CD14-positive monocyte (primary cell): ENCODE results near the gene ABCC3. TPM values are rescaled to one million over a fixed set of nuclear protein-coding genes. Genes with fewer than 3 reads are reported as not detected.

Experiments
- DNase-seq, 3 donors: peaks; one replicate each; pipeline ENCODE4 v3.0.0-alpha.2; 2011 to 2022
- H2AFZ ChIP-seq: 2 replicates; pipeline ENCODE4 v1.6.0; 2012; ENCODE audit warnings: mild to moderate bottlenecking, low read depth, low read length, inconsistent platforms; ENCODE audit not compliant: insufficient read depth, poor library complexity, severe bottlenecking
- H3K27ac ChIP-seq, 2 donors: 1 replicate in 1 of 2; 2 replicates in 1 of 2; pipeline ENCODE4 v1.5.1; 2012 to 2013; ENCODE audit warnings: low read length in 2 of 2, control low read depth in 1 of 2, inconsistent platforms in 1 of 2, low read depth in 1 of 2, mild to moderate bottlenecking in 1 of 2
- H3K27me3 ChIP-seq, 2 donors: one replicate each; pipeline versions ENCODE4 v1.6.0 to v1.6.1; 2011 to 2013; ENCODE audit warnings: low read length in 2 of 2; ENCODE audit not compliant: control insufficient read depth in 2 of 2, insufficient read depth in 2 of 2
- H3K36me3 ChIP-seq, 2 donors: replicated peaks in 1 of 2; 1 replicate in 1 of 2; 2 replicates in 1 of 2; pipeline versions ENCODE4 v1.5.1 to v1.6.1; 2012 to 2013; ENCODE audit warnings: low read length in 2 of 2, control low read depth in 1 of 2, inconsistent platforms in 1 of 2, mild to moderate bottlenecking in 1 of 2; ENCODE audit not compliant: insufficient read depth in 2 of 2, control insufficient read depth in 1 of 2
- H3K4me1 ChIP-seq, 2 donors: 1 replicate in 1 of 2; 2 replicates in 1 of 2; pipeline versions ENCODE4 v1.5.1 to v1.6.1; 2012 to 2013; ENCODE audit warnings: low read length in 2 of 2, control low read depth in 1 of 2, inconsistent platforms in 1 of 2, mild to moderate bottlenecking in 1 of 2, moderate library complexity in 1 of 2; ENCODE audit not compliant: insufficient read depth in 2 of 2, control insufficient read depth in 1 of 2
- H3K4me2 ChIP-seq: replicated peaks from 2 replicates; pipeline ENCODE3; 2012; ENCODE audit warnings: low read length, moderate library complexity, mild to moderate bottlenecking; ENCODE audit not compliant: poor library complexity, severe bottlenecking; ENCODE audit errors: extremely low read depth
- H3K4me3 ChIP-seq, 3 experiments: fragments of 200-600 bp in 1 of 3; sonication (generic) in 1 of 3; replicated peaks in 1 of 3; 1 replicate in 2 of 3; 2 replicates in 1 of 3; pipeline ENCODE4 v1.5.1; 2011 to 2013; ENCODE audit warnings: low read length in 3 of 3, mild to moderate bottlenecking in 3 of 3, control low read depth in 2 of 3, low read depth in 2 of 3, inconsistent platforms in 1 of 3, moderate library complexity in 1 of 3
- H3K79me2 ChIP-seq: 2 replicates; pipeline ENCODE4 v1.6.0; 2012; ENCODE audit warnings: mild to moderate bottlenecking, control low read depth, inconsistent platforms, low read length, moderate library complexity; ENCODE audit not compliant: insufficient read depth
- H3K9ac ChIP-seq: 2 replicates; pipeline ENCODE4 v1.6.0; 2017; ENCODE audit warnings: low read length, mild to moderate bottlenecking; ENCODE audit not compliant: insufficient read depth, poor library complexity, severe bottlenecking
- H3K9me3 ChIP-seq, 2 donors: replicated peaks in 1 of 2; 1 replicate in 1 of 2; 2 replicates in 1 of 2; pipeline versions ENCODE4 v1.5.1 to v1.6.1; 2012 to 2013; ENCODE audit warnings: low read length in 2 of 2, control low read depth in 1 of 2; ENCODE audit not compliant: control insufficient read depth in 1 of 2, insufficient read depth in 1 of 2
- H4K20me1 ChIP-seq: 2 replicates; pipeline ENCODE4 v1.6.0; 2012; ENCODE audit warnings: mild to moderate bottlenecking, low read length, control low read depth, moderate library complexity; ENCODE audit not compliant: insufficient read depth
- H3K27ac Mint-ChIP-seq, 7 donors: one replicate each; pipeline ENCODE4 v1.8.0; 2020; ENCODE audit warnings: mild to moderate bottlenecking in 7 of 7, mixed read lengths in 7 of 7, moderate library complexity in 6 of 7, inconsistent platforms in 2 of 7
- H3K27me3 Mint-ChIP-seq, 3 donors: one replicate each; pipeline ENCODE4 v1.8.0; 2021 to 2022; ENCODE audit warnings: low read depth in 3 of 3, mild to moderate bottlenecking in 3 of 3, mixed read lengths in 3 of 3, moderate library complexity in 3 of 3, inconsistent platforms in 1 of 3
- H3K36me3 Mint-ChIP-seq, 2 donors: one replicate each; pipeline ENCODE4 v1.8.0; 2020; ENCODE audit warnings: mixed read lengths in 2 of 2, inconsistent platforms in 1 of 2, mild to moderate bottlenecking in 1 of 2
- H3K4me1 Mint-ChIP-seq: one replicate; pipeline ENCODE4 v1.8.0; 2020; ENCODE audit warnings: mild to moderate bottlenecking, mixed read lengths
- H3K4me3 Mint-ChIP-seq, 2 donors: one replicate each; pipeline ENCODE4 v1.8.0; 2020; ENCODE audit warnings: mild to moderate bottlenecking in 2 of 2, mixed read lengths in 2 of 2, moderate library complexity in 1 of 2
- H3K9me3 Mint-ChIP-seq, 7 donors: one replicate each; pipeline ENCODE4 v1.8.0; 2020 to 2022; ENCODE audit warnings: mixed read lengths in 7 of 7, mild to moderate bottlenecking in 6 of 7, moderate library complexity in 6 of 7, inconsistent platforms in 2 of 7
- WGBS: methylation state at CpG from one replicate; pipeline ENCODE4 v1.1.5; 2013; ENCODE audit warnings: missing lambda C conversion rate; ENCODE audit not compliant: insufficient coverage; 5-methylcytosine and 5-hydroxymethylcytosine counted together
- intact Hi-C, 2 donors: fragments of 100-400 bp; cut with micrococcal nuclease; formaldehyde crosslinking; loops; one replicate each; pipeline versions ENCODE4 v1.15.0 to v1.15.1; 2023
- polyA plus RNA-seq, 3 donors: library from polyadenylated mRNA; depleted of rRNA in 1 of 3; unstranded in 2 of 3; stranded (reverse) in 1 of 3; fragments of 300-500 nt in 2 of 3; fragments of >200 nt in 1 of 3; fragmentation: Illumina TruSeq in 2 of 3; gene quantifications; 1 replicate in 2 of 3; 2 replicates in 1 of 3; pipeline ENCODE4 v1.2.3, GENCODE V29; 2012 to 2021
- TF ChIP-seq, protein P1 (sequence below): fragments of 200-600 bp; IDR thresholded peaks from one replicate; pipeline ENCODE4 v1.8.0; 2022; ENCODE audit warnings: antibody characterized with exemption, mild to moderate bottlenecking

Gene ABCC3
- polyA plus RNA-seq, 3 donors = 2.7 to 74.5 (median 11.4) TPM

DNA sequence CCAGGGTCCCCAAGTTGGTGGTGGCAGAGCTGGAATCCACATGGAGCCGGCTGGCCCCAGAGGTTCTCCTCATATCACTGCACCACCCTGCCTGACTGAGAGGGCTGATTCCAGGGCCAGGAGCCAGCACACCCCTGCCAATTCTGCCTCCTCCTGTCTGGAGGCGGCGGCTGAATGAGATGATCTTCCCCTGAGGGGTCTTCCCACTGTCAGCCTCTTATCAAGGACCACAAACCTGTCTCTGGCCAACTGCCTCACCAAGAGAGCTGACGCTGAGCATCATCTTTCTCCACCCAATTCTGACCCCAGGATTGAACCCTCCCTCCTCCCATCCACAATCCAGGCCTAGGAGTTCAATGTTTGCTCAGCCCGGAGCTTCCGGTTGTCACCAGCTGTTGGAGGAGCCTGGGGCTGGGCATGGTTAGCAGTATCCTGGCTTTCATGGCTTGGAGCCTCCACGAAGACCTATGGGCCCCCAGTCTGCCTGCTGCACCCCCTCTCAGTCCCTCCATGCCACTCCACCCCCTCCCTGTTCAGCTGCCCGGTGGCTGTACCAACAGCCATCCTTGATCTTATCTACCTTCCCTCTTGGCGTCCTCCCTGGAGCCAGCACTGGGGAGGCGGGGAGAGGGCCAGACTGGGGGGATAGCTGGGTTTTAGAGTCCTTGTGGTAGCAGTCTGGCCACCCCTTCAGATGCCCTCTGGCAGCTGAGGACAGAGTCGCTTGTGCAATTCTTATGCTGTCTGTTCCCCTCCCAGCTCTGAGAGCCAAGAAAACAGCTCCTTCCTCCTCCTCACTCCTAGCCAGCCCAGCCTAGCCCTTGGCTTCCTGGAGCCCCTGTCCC lies 25.6 kb downstream of the ABCC3 start:
- H3K4me2 ChIP-seq = peak overlapping the region; percentile 59
- TF ChIP-seq, protein P1, sequence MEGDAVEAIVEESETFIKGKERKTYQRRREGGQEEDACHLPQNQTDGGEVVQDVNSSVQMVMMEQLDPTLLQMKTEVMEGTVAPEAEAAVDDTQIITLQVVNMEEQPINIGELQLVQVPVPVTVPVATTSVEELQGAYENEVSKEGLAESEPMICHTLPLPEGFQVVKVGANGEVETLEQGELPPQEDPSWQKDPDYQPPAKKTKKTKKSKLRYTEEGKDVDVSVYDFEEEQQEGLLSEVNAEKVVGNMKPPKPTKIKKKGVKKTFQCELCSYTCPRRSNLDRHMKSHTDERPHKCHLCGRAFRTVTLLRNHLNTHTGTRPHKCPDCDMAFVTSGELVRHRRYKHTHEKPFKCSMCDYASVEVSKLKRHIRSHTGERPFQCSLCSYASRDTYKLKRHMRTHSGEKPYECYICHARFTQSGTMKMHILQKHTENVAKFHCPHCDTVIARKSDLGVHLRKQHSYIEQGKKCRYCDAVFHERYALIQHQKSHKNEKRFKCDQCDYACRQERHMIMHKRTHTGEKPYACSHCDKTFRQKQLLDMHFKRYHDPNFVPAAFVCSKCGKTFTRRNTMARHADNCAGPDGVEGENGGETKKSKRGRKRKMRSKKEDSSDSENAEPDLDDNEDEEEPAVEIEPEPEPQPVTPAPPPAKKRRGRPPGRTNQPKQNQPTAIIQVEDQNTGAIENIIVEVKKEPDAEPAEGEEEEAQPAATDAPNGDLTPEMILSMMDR = no peak
- peak; percentile 48 to 74 (median 72) for DNase-seq
- H3K4me3 ChIP-seq = peak overlapping the region in 1 of 3 experiments; percentile 51
- no peaks in the 10 kb centered on the region for H3K27me3 ChIP-seq
- no peaks in the 10 kb centered on the region for H3K79me2 ChIP-seq
- Mint-ChIP-seq H3K27ac (peak overlapping the region; percentile 82 to 97 (median 95)), H3K4me3 (peak overlapping the region; percentile 74 to 85), H3K36me3 (peaks cover 2 to 9% of the 10 kb centered on the region in 2 donors), H3K4me1 (peaks cover 46% of the 10 kb centered on the region), H3K27me3 (peaks cover 0 to 10% (median 3%) of the 10 kb centered on the region in 3 donors), H3K9me3 (no peaks in the 10 kb centered on the region)
- H3K27ac ChIP-seq = peak overlapping the region; percentile 82 to 87
- H2AFZ ChIP-seq = peak overlapping the region; percentile 80
- no peaks in the 10 kb centered on the region for H3K36me3 ChIP-seq
- 73% methylated on average over 8 of the region's 11 CpGs for WGBS
- H3K9me3 ChIP-seq = no peaks in the 10 kb centered on the region
- intact Hi-C loops = no loop called here
- no peaks in the 10 kb centered on the region for H4K20me1 ChIP-seq
- H3K4me1 ChIP-seq = peaks cover 32 to 45% of the 10 kb centered on the region in 2 donors
- H3K9ac ChIP-seq = peak overlapping the region; percentile 55

DNA sequence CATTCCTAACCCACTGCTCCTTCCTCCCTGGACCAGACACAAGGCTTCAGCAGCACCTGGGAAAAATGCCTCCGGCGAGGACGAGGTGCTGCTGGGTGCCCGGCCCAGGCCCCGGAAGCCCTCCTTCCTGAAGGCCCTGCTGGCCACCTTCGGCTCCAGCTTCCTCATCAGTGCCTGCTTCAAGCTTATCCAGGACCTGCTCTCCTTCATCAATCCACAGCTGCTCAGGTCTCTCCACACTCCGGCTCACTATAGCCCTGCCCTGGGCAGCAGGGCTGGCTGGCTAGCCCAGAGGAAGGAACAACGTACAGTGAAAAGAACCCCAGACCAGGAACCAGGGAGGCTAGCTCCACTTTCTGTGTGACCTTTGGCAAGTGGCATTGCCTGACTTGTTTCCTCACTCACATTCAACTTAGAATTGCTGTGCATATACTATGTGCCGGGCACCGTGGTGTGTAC lies 26.2 kb downstream of the ABCC3 start:
- peak in 1 of 3 donors; percentile 37 for DNase-seq
- H3K27me3 ChIP-seq = no peaks in the 10 kb centered on the region
- Mint-ChIP-seq H3K27me3 (peaks cover 0 to 10% (median 2%) of the 10 kb centered on the region in 3 donors), H3K4me3 (peak overlapping the region; percentile 74 to 85), H3K9me3 (no peaks in the 10 kb centered on the region), H3K36me3 (peaks cover 2 to 9% of the 10 kb centered on the region in 2 donors), H3K27ac (peak overlapping the region; percentile 82 to 97 (median 95)), H3K4me1 (peaks cover 46% of the 10 kb centered on the region)
- no peaks in the 10 kb centered on the region for H3K36me3 ChIP-seq
- intact Hi-C loops = no loop called here
- WGBS = 18% methylated on average over 8 of the region's 10 CpGs
- no peaks in the 10 kb centered on the region for H3K9me3 ChIP-seq
- no peaks in the 10 kb centered on the region for H4K20me1 ChIP-seq
- H2AFZ ChIP-seq = peak overlapping the region; percentile 80
- peak overlapping the region; percentile 59 for H3K4me2 ChIP-seq
- H3K4me3 ChIP-seq = peak overlapping the region in 1 of 3 experiments; percentile 51
- H3K4me1 ChIP-seq = peaks cover 32 to 45% of the 10 kb centered on the region in 2 donors
- TF ChIP-seq, protein P1 = no peak
- no peaks in the 10 kb centered on the region for H3K79me2 ChIP-seq
- H3K9ac ChIP-seq = peak overlapping the region; percentile 55
- H3K27ac ChIP-seq = peak overlapping the region; percentile 82 to 87
